AG04450 (cell line): Measurements from ENCODE around the gene UBE4B. TPM values are rescaled to one million over a fixed set of nuclear protein-coding genes. Genes with fewer than 3 reads are reported as not detected.
A peak's percentile ranks its signal among the peaks of the same experiment; 100 is the strongest.

ENCODE experiments used
- CTCF ChIA-PET: fragments of 300-600, 350-600 bp; formaldehyde crosslinking; extraction: SDS; loops from one replicate; lab custom pipeline; 2022; ENCODE audit warnings: antibody characterized with exemption, inconsistent platforms; lab: Charles Lee
- POLR2A ChIA-PET: fragments of 350-600 bp; formaldehyde crosslinking; extraction: SDS; loops from one replicate; lab custom pipeline; 2021; ENCODE audit warnings: antibody characterized with exemption, inconsistent platforms; lab: Yijun Ruan, JAX
- DNase-seq: peaks from one replicate; pipeline ENCODE4 v3.0.0-alpha.2; 2011; ENCODE audit warnings: low read depth, low spot score
- H3K27ac ChIP-seq: one replicate; pipeline ENCODE4 v1.5.1; 2012; ENCODE audit warnings: low read depth, low read length, control low read depth
- H3K27me3 ChIP-seq: one replicate; pipeline ENCODE4 v1.6.0; 2012; ENCODE audit warnings: low read length; ENCODE audit not compliant: control insufficient read depth, insufficient read depth
- H3K4me3 ChIP-seq: 2 replicates; pipeline ENCODE4 v1.5.1; 2011; ENCODE audit warnings: mild to moderate bottlenecking, low read depth, low read length, control low read depth
- H3K9me3 ChIP-seq: 2 replicates; pipeline ENCODE4 v1.5.1; 2012; ENCODE audit warnings: low read length; ENCODE audit not compliant: control insufficient read depth, insufficient read depth
- polyA plus RNA-seq: library from polyadenylated mRNA; depleted of rRNA; stranded (reverse); fragments of >200 nt; gene quantifications from 2 replicates; pipeline ENCODE4 v1.2.3, GENCODE V29; 2011
- TF ChIP-seq, protein P1 (sequence below): IDR thresholded peaks from 2 replicates; pipeline ENCODE4 v1.5.1; 2011; ENCODE audit warnings: low read depth, low read length, control low read depth, inconsistent platforms

UBE4B gene
- polyA plus RNA-seq, 1 experiment: 28.1 TPM

GRCh38 chr1:10146391-10146790, 113.6 kb downstream of the UBE4B start:
- CTCF ChIA-PET: interaction anchor here (1.6 kb wide), 1 partner anchor 64 kb away, joined by 5 read pairs; the partner anchor contains the start of gene KIF1B
- Histone ChIP-seq H3K9me3 (no peaks in the 10 kb centered on the region), H3K27me3 (no peaks in the 10 kb centered on the region), H3K27ac (no peak overlapping the region), H3K4me3 (no peak overlapping the region)
- TF ChIP-seq, protein P1, sequence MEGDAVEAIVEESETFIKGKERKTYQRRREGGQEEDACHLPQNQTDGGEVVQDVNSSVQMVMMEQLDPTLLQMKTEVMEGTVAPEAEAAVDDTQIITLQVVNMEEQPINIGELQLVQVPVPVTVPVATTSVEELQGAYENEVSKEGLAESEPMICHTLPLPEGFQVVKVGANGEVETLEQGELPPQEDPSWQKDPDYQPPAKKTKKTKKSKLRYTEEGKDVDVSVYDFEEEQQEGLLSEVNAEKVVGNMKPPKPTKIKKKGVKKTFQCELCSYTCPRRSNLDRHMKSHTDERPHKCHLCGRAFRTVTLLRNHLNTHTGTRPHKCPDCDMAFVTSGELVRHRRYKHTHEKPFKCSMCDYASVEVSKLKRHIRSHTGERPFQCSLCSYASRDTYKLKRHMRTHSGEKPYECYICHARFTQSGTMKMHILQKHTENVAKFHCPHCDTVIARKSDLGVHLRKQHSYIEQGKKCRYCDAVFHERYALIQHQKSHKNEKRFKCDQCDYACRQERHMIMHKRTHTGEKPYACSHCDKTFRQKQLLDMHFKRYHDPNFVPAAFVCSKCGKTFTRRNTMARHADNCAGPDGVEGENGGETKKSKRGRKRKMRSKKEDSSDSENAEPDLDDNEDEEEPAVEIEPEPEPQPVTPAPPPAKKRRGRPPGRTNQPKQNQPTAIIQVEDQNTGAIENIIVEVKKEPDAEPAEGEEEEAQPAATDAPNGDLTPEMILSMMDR: no peak
- DNase-seq: no peak
- POLR2A ChIA-PET: no interaction called here

- Histone ChIP-seq H3K27ac (no peak overlapping the region), H3K9me3 (no peaks in the 10 kb centered on the region), H3K4me3 (no peak overlapping the region), H3K27me3 (no peaks in the 10 kb centered on the region)
- DNase-seq: no peak
- ChIA-PET CTCF (no interaction called here), POLR2A (no interaction called here)
- TF ChIP-seq, protein P1: no peak
Measured at GRCh38 chr1:10149231-10149630, 116.5 kb downstream of the UBE4B start.

GRCh38 chr1:10152709-10153284, 120.0 kb downstream of the UBE4B start:
- ChIA-PET POLR2A (interaction anchor here (0.7 kb wide), 2 partner anchors 25 to 60 kb away, joined by 3 to 6 read pairs; no protein-coding TSS in a partner anchor), CTCF (interaction anchor here (0.6 to 2.6 kb wide), 13 partner anchors 8 to 280 kb away, joined by 3 to 22 read pairs (median 4); partner anchors contain the start of genes LZIC and NMNAT1)
- H3K9me3 ChIP-seq: no peaks in the 10 kb centered on the region
- H3K27ac ChIP-seq: no peak overlapping the region
- H3K4me3 ChIP-seq: no peak overlapping the region
- DNase-seq: peak; percentile 16
- TF ChIP-seq, protein P1: peak; percentile 74
- H3K27me3 ChIP-seq: no peaks in the 10 kb centered on the region

DNA sequence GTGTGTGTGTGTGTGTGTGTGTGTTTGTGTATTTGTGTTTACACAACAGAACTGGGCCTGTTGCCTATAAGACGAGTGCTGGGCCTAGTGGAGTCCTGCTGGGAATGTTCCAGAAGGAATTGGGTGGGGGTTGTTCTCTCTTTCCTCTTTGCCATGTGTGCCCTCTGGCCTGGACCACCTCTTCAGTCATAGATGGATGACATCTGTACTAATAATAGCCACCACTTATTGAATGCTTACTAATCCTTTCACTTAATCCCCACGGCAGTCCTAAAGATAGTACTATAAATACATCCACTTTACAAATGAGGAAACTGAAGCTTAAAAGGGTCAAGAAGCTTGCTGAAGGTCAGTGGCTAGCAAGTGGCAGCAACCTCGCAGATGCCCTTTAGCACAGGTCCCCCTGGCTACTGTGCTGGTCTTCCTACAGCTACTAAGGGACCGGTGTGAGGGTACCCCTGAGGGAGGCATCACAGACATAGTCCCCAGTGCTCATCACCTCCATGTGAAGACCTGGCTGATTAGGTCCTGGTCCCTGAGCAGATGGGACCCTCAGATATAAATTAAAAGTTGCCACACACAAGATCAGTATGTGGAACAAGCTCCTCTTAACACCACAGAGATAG, 122.4 kb downstream of the UBE4B start:
- POLR2A ChIA-PET: no interaction called here
- DNase-seq: no peak
- H3K27ac ChIP-seq: no peak overlapping the region
- TF ChIP-seq, protein P1: no peak
- CTCF ChIA-PET: interaction anchor here (1.2 kb wide), 1 partner anchor 204 kb away, joined by 4 read pairs; no protein-coding TSS in a partner anchor
- H3K4me3 ChIP-seq: no peak overlapping the region
- no peaks in the 10 kb centered on the region for H3K9me3 ChIP-seq
- H3K27me3 ChIP-seq: no peaks in the 10 kb centered on the region

DNA sequence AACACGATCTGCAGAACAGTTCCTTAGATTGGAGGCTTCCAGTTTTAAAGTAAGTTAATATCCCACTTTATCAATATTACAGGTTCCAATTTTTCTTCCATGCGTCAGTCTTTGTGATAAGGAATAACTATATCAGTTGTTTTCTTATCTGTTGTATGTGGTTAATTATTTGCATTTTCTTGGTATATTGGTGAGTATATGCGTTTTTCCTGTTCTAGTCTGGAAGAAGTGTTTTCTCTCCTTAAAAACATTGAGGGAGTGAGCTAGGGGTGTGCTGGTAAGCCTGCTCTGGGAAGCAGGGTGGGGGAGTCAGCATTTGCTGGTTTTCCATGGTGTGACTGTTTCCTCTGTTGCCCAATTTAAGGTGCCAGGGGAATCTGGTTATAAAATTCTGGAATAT, 127.4 kb downstream of the UBE4B start:
- Histone ChIP-seq H3K27me3 (no peaks in the 10 kb centered on the region), H3K27ac (no peak overlapping the region), H3K4me3 (no peak overlapping the region), H3K9me3 (no peaks in the 10 kb centered on the region)
- no peak for DNase-seq
- TF ChIP-seq, protein P1: no peak
- ChIA-PET CTCF (interaction anchor here (0.5 to 2.0 kb wide), 3 partner anchors 8 to 126 kb away, joined by 3 to 7 read pairs (median 5); no protein-coding TSS in a partner anchor), POLR2A (no interaction called here)
